Smooth muscle cell (in vitro differentiated cells): ENCODE measurements around the gene CDHR5. TPM values are rescaled to one million over a fixed set of nuclear protein-coding genes. Genes with fewer than 3 reads are reported as not detected.

Experiments used
- DNase-seq: peaks from one replicate; lab custom pipeline; 2025; ENCODE audit not compliant: unreplicated experiment; lab: John Stamatoyannopoulos, UW
- H2AFZ ChIP-seq: fragments of 200-600 bp; sonication (generic); 2 replicates; pipeline ENCODE4 v1.6.0; 2016; ENCODE audit warnings: antibody characterized with exemption, low read depth, mild to moderate bottlenecking
- H3F3A ChIP-seq: fragments of 200-600 bp; sonication (generic); 2 replicates; pipeline ENCODE4 v1.6.0; 2017; ENCODE audit warnings: antibody characterized with exemption, low read depth
- H3K27ac ChIP-seq: fragments of 200-600 bp; sonication (generic); 2 replicates; pipeline ENCODE4 v1.5.1; 2016; ENCODE audit warnings: low read depth, mild to moderate bottlenecking
- H3K27me3 ChIP-seq: fragments of 200-600 bp; sonication (generic); 2 replicates; pipeline ENCODE4 v1.6.1; 2016; ENCODE audit warnings: low read depth, mild to moderate bottlenecking
- H3K36me3 ChIP-seq: fragments of 200-600 bp; sonication (generic); 2 replicates; pipeline ENCODE4 v1.5.1; 2016; ENCODE audit warnings: low read depth
- H3K4me1 ChIP-seq: fragments of 200-600 bp; sonication (generic); 2 replicates; pipeline ENCODE4 v1.5.1; 2016; ENCODE audit warnings: low read depth
- H3K4me2 ChIP-seq: fragments of 200-600 bp; sonication (generic); 2 replicates; pipeline ENCODE4 v1.6.0; 2016; ENCODE audit warnings: mild to moderate bottlenecking
- H3K4me3 ChIP-seq: fragments of 200-600 bp; sonication (generic); 2 replicates; pipeline ENCODE4 v1.5.1; 2016; ENCODE audit warnings: mild to moderate bottlenecking
- H3K79me2 ChIP-seq: fragments of 200-600 bp; sonication (generic); 2 replicates; pipeline ENCODE4 v1.6.0; 2016; ENCODE audit warnings: low read depth, mild to moderate bottlenecking
- H3K9ac ChIP-seq: fragments of 200-600 bp; sonication (generic); 2 replicates; pipeline ENCODE4 v1.6.0; 2016; ENCODE audit warnings: low read depth
- H3K9me3 ChIP-seq: fragments of 200-600 bp; sonication (generic); replicated peaks from 2 replicates; pipeline ENCODE4 v1.5.1; 2016; ENCODE audit warnings: low read depth
- H4K20me1 ChIP-seq: fragments of 200-600 bp; sonication (generic); 2 replicates; pipeline ENCODE4 v1.6.0; 2016; ENCODE audit warnings: low read depth
- WGBS: methylation state at CpG from one replicate; pipeline ENCODE4 v1.1.7; 2016; ENCODE audit warnings: low lambda C conversion rate; 5-methylcytosine and 5-hydroxymethylcytosine counted together
- polyA plus RNA-seq: library from polyadenylated mRNA; unstranded; fragments of >200 nt; fragmentation: Nextera tagmentation; extraction: Ambion mirVana; gene quantifications from 2 replicates; pipeline ENCODE4 v1.2.1, GENCODE V29; 2016
- total RNA-seq: library from RNA; depleted of rRNA; stranded (reverse); fragments of >200 nt; gene quantifications from 2 replicates; pipeline ENCODE4 v1.2.3, GENCODE V29; 2014
- TF ChIP-seq, protein P1 (sequence below): fragments of 200-600 bp; sonication (generic); IDR thresholded peaks from 2 replicates; pipeline ENCODE4 v1.5.1; 2017; ENCODE audit warnings: borderline replicate concordance, mild to moderate bottlenecking, antibody characterized with exemption; ENCODE audit not compliant: insufficient read depth, poor library complexity, severe bottlenecking

CDHR5 gene
- total and polyA plus RNA-seq, 2 experiments from 2014 or later: not detected

- Histone ChIP-seq H3K4me1 (no peaks in the 10 kb centered on the region), H3K9me3 (no peaks in the 10 kb centered on the region), H3K79me2 (peaks cover 62% of the 10 kb centered on the region), H3F3A (no peaks in the 10 kb centered on the region), H3K27ac (no peak overlapping the region), H3K36me3 (peaks cover 6% of the 10 kb centered on the region), H3K9ac (no peak overlapping the region), H3K27me3 (no peaks in the 10 kb centered on the region), H4K20me1 (peaks cover 98% of the 10 kb centered on the region), H3K4me2 (no peak overlapping the region), H2AFZ (no peak overlapping the region), H3K4me3 (no peak overlapping the region)
- TF ChIP-seq, protein P1, sequence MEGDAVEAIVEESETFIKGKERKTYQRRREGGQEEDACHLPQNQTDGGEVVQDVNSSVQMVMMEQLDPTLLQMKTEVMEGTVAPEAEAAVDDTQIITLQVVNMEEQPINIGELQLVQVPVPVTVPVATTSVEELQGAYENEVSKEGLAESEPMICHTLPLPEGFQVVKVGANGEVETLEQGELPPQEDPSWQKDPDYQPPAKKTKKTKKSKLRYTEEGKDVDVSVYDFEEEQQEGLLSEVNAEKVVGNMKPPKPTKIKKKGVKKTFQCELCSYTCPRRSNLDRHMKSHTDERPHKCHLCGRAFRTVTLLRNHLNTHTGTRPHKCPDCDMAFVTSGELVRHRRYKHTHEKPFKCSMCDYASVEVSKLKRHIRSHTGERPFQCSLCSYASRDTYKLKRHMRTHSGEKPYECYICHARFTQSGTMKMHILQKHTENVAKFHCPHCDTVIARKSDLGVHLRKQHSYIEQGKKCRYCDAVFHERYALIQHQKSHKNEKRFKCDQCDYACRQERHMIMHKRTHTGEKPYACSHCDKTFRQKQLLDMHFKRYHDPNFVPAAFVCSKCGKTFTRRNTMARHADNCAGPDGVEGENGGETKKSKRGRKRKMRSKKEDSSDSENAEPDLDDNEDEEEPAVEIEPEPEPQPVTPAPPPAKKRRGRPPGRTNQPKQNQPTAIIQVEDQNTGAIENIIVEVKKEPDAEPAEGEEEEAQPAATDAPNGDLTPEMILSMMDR: no peak
- DNase-seq: no peak
- WGBS: 98% methylated on average over 9 of the region's 10 CpGs
Observed at GRCh38 chr11:584287-584686, 40.5 kb downstream of the CDHR5 start.

- H3K79me2 ChIP-seq: peaks cover 78% of the 10 kb centered on the region
- no peak overlapping the region for H3K4me3 ChIP-seq
- no peaks in the 10 kb centered on the region for H3K36me3 ChIP-seq
- no peak overlapping the region for H3K27ac ChIP-seq
- no peak overlapping the region for H2AFZ ChIP-seq
- DNase-seq: no peak
- no peak overlapping the region for H3K4me2 ChIP-seq
- TF ChIP-seq, protein P1: no peak
- H3K4me1 ChIP-seq: peaks cover 9% of the 10 kb centered on the region
- no peaks in the 10 kb centered on the region for H3K27me3 ChIP-seq
- H3K9me3 ChIP-seq: no peaks in the 10 kb centered on the region
- peaks cover 98% of the 10 kb centered on the region for H4K20me1 ChIP-seq
- H3K9ac ChIP-seq: no peak overlapping the region
- WGBS: 87% methylated on average over 17 of the region's 17 CpGs
- H3F3A ChIP-seq: no peaks in the 10 kb centered on the region
Observed at GRCh38 chr11:581752-582151, 43.0 kb downstream of the CDHR5 start.

- H3K27me3 ChIP-seq: no peaks in the 10 kb centered on the region
- whole genome bisulfite sequencing: 97% methylated on average over 14 of the region's 14 CpGs
- H2AFZ ChIP-seq: no peak overlapping the region
- H3K79me2 ChIP-seq: peaks cover 78% of the 10 kb centered on the region
- TF ChIP-seq, protein P1: no peak
- no peaks in the 10 kb centered on the region for H3K36me3 ChIP-seq
- H3K9ac ChIP-seq: no peak overlapping the region
- no peak overlapping the region for H3K4me3 ChIP-seq
- no peak overlapping the region for H3K4me2 ChIP-seq
- DNase-seq: no peak
- no peaks in the 10 kb centered on the region for H3F3A ChIP-seq
- no peaks in the 10 kb centered on the region for H3K9me3 ChIP-seq
- peaks cover 94% of the 10 kb centered on the region for H4K20me1 ChIP-seq
- no peak overlapping the region for H3K27ac ChIP-seq
- peaks cover 9% of the 10 kb centered on the region for H3K4me1 ChIP-seq
Observed at GRCh38 chr11:581342-581741, 43.4 kb downstream of the CDHR5 start.

- 87% methylated on average over 20 of the region's 20 CpGs for WGBS
- Histone ChIP-seq H3K27ac (no peak overlapping the region), H2AFZ (no peak overlapping the region), H3K4me1 (peaks cover 10% of the 10 kb centered on the region), H3K36me3 (no peaks in the 10 kb centered on the region), H3K9ac (no peak overlapping the region), H3K27me3 (no peaks in the 10 kb centered on the region), H4K20me1 (peaks cover 81% of the 10 kb centered on the region), H3K4me3 (no peak overlapping the region), H3K4me2 (no peak overlapping the region), H3K9me3 (no peaks in the 10 kb centered on the region), H3K79me2 (peaks cover 78% of the 10 kb centered on the region), H3F3A (peaks cover 3% of the 10 kb centered on the region)
- TF ChIP-seq, protein P1: no peak
- DNase-seq: no peak
Observed at GRCh38 chr11:579830-580601, 44.7 kb downstream of the CDHR5 start.
